Activated CD8-positive, alpha-beta T cell treated with anti-CD3 and anti-CD28 coated beads for 36 hours (primary cell): ENCODE measurements around the gene CACNA1S. TPM values are rescaled to one million over a fixed set of nuclear protein-coding genes. Genes with fewer than 3 reads are reported as not detected.

Experiments
- ATAC-seq: fragments of 200-7000 bp; cut with Tn5 transposase; one replicate; pipeline ENCODE4 v1.10.0; 2021; ENCODE audit warnings: mild to moderate bottlenecking, moderate library complexity
- CTCF ChIA-PET: fragments of 350-600 bp; sonication (Branson Sonifier 250); formaldehyde crosslinking; loops from one replicate; lab custom pipeline; 2021; ENCODE audit warnings: antibody characterized with exemption; lab: Charles Lee
- POLR2A ChIA-PET: fragments of 350-600 bp; sonication (Branson Sonifier 250); formaldehyde crosslinking; loops from one replicate; lab custom pipeline; 2021; ENCODE audit warnings: antibody characterized with exemption; lab: Charles Lee
- DNase-seq: peaks from one replicate; pipeline ENCODE4 v3.0.0-alpha.2; 2020
- H3K27ac Mint-ChIP-seq: one replicate; pipeline ENCODE4 v1.8.0; 2021; ENCODE audit warnings: mild to moderate bottlenecking, mixed read lengths
- H3K27me3 Mint-ChIP-seq: one replicate; pipeline ENCODE4 v1.8.0; 2021; ENCODE audit warnings: mixed read lengths
- H3K36me3 Mint-ChIP-seq: one replicate; pipeline ENCODE4 v1.8.0; 2021; ENCODE audit warnings: low read depth, mixed read lengths
- H3K4me1 Mint-ChIP-seq: one replicate; pipeline ENCODE4 v1.8.0; 2021; ENCODE audit warnings: low read depth, mixed read lengths
- H3K4me3 Mint-ChIP-seq: one replicate; pipeline ENCODE4 v1.8.0; 2021; ENCODE audit warnings: mild to moderate bottlenecking, moderate library complexity, mixed read lengths
- H3K9me3 Mint-ChIP-seq: one replicate; pipeline ENCODE4 v1.8.0; 2021; ENCODE audit warnings: mixed read lengths
- intact Hi-C: fragments of 100-400 bp; cut with micrococcal nuclease; formaldehyde crosslinking; loops from one replicate; pipeline ENCODE4 v1.10.0; 2022
- total RNA-seq, 2 experiments: library from RNA; stranded (reverse); gene quantifications; one replicate each; pipeline ENCODE4 v1.2.3, GENCODE V29; 2021
- TF ChIP-seq, protein P1 (sequence below): fragments of 200-600 bp; IDR thresholded peaks from one replicate; pipeline ENCODE4 v1.8.0; 2022; ENCODE audit warnings: antibody characterized with exemption, mild to moderate bottlenecking

The CACNA1S gene
- total RNA-seq, 2 experiments from 2014 or later: not detected

DNA sequence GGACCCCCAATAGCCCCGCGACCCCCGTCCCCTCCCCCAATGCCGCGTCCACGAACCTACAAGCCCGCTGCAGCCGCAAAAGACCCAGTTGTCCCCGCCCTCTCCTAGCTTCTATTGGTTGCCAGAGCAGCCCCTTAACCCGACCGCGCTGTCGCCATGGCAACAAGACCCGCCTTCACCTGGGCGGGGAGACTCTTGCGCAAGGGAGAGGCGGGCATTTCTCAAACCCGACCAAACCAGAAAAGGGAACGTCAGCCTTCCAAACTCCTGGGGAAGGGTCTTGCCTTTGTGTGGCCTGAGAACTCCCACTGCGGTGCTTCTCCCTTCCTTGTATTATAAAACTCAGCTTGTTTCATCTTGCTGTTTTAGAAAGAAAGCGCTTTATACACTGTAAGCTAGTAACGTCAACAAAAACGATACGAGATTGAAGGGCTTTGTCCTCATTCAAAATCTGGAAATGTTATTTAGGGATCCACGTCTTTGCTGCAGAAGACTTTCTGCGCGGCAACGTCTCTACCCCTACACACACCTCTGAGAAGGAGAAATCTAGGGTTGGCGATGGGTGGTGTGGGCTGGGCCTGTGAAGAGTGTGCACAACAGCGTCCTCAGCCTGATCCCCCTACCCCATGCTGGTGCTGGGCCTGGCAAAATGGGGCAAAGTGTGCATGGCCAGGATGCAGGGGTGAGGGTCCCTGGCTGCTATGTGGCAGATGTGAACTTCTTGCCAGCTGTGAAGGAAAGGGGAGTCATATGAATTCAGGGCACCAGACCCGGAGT is 42.4 kb upstream of the CACNA1S start, which contains the start of gene TMEM9:
Gene TMEM9, minus strand, starts transcription at position 86 of the 777 bp plus-strand sequence. CDS start 551 bp downstream, outside the sequence.
- Mint-ChIP-seq H3K27ac (peak within 1 kb of the TSS; percentile 73), H3K27me3 (peaks cover 13% of the 10 kb centered on the region), H3K9me3 (no peaks in the 10 kb centered on the region), H3K36me3 (peaks cover 10% of the 10 kb centered on the region), H3K4me3 (peak within 1 kb of the TSS; percentile 80), H3K4me1 (peaks cover 17% of the 10 kb centered on the region)
- ATAC-seq: peak; percentile 97
- ChIA-PET POLR2A (interaction anchor here (0.9 to 4.8 kb wide), 6 partner anchors 8 to 139 kb away, joined by 3 to 24 read pairs (median 4); no protein-coding TSS in a partner anchor), CTCF (interaction anchor here (0.8 to 2.4 kb wide), 9 partner anchors 11 to 175 kb away, joined by 3 to 13 read pairs (median 4); no protein-coding TSS in a partner anchor)
- TF ChIP-seq, protein P1, sequence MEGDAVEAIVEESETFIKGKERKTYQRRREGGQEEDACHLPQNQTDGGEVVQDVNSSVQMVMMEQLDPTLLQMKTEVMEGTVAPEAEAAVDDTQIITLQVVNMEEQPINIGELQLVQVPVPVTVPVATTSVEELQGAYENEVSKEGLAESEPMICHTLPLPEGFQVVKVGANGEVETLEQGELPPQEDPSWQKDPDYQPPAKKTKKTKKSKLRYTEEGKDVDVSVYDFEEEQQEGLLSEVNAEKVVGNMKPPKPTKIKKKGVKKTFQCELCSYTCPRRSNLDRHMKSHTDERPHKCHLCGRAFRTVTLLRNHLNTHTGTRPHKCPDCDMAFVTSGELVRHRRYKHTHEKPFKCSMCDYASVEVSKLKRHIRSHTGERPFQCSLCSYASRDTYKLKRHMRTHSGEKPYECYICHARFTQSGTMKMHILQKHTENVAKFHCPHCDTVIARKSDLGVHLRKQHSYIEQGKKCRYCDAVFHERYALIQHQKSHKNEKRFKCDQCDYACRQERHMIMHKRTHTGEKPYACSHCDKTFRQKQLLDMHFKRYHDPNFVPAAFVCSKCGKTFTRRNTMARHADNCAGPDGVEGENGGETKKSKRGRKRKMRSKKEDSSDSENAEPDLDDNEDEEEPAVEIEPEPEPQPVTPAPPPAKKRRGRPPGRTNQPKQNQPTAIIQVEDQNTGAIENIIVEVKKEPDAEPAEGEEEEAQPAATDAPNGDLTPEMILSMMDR: no peak
- DNase-seq: peak; percentile 98
- intact Hi-C loops: no loop called here

DNA sequence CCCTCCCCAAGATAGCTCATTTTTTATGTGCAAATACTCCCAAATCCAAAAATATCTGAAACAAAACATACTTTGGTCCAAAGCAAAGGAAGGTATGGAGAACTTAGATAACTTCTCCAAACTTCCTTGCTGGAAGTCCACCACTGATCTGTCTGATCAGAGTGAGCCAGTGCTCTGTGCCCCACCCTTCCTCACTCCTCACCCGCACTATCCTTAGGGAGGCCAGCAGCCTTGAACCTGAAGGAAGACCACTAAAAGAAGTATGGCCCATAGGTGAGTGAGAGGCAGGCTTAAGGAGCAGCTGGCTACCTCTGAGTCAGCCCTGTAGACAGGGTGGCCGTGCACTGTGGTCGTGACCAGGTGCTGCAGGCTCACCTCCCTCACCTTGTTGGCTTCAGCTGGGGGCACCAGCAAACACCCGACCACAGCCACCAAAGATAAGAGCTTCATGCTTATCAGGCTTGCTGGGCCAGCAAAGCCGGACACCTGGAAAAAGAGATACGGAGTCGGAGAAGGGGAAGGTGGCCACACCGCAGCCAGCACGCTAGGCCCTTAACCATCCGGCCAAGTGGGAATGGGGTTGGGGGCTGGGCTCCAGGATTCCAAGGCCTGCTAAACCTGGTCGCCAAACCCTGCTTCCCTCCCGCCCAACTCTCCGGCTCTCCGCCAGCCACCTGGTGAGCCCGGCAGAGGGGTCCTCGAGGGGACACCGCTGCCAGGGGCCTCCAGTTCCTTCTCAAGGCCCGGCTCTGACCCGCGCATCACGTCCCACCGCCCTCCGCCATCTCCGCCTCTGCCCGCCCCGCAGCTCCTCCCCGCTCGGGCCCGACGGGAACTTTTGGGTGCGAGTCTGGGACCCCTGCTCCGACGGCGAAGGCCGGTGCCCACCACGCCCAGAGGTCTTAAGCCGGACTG is 41.5 kb upstream of the CACNA1S start:
- TF ChIP-seq, protein P1: no peak
- peaks cover 14% of the 10 kb centered on the region for H3K36me3 Mint-ChIP-seq
- intact Hi-C loops: no loop called here
- H3K27ac Mint-ChIP-seq: peak overlapping the region; percentile 73
- ChIA-PET POLR2A (interaction anchor here (0.7 to 4.8 kb wide), 7 partner anchors 11 to 138 kb away, joined by 3 to 24 read pairs (median 4); no protein-coding TSS in a partner anchor), CTCF (interaction anchor here (0.8 to 2.4 kb wide), 10 partner anchors 12 to 174 kb away, joined by 3 to 13 read pairs (median 4); no protein-coding TSS in a partner anchor)
- peak overlapping the region; percentile 80 for H3K4me3 Mint-ChIP-seq
- H3K4me1 Mint-ChIP-seq: peaks cover 17% of the 10 kb centered on the region
- H3K9me3 Mint-ChIP-seq: no peaks in the 10 kb centered on the region
- H3K27me3 Mint-ChIP-seq: peaks cover 11% of the 10 kb centered on the region
- no peak for DNase-seq
- peak; percentile 83 for ATAC-seq

DNA sequence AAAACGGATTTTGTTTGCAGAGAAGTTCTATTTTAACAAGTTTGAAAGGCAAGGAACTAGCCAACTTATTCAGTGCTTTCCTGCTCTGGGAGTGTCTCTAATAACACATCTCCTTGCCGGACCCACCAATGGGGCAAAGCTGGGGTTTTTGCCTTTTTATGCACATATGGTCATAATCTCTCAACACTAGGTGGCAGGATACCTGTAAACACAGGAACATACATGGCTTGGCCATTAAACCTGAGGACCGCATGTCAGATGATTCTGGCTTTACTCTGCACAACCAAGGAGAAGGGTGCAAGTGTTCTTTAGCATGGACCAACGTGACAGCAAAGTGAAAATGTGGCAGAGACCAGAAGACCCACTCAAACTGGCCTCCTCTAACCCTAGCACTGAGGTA is 37.2 kb upstream of the CACNA1S start:
- intact Hi-C loops: no loop called here
- no peak for ATAC-seq
- CTCF ChIA-PET: interaction anchor here (0.9 to 3.2 kb wide), 8 partner anchors 20 to 105 kb away, joined by 3 to 27 read pairs (median 5); no protein-coding TSS in a partner anchor
- H3K4me3 Mint-ChIP-seq: no peak overlapping the region
- no peaks in the 10 kb centered on the region for H3K9me3 Mint-ChIP-seq
- no peaks in the 10 kb centered on the region for H3K27me3 Mint-ChIP-seq
- no peak overlapping the region for H3K27ac Mint-ChIP-seq
- TF ChIP-seq, protein P1: peak; percentile 51
- peaks cover 18% of the 10 kb centered on the region for H3K36me3 Mint-ChIP-seq
- H3K4me1 Mint-ChIP-seq: peaks cover 12% of the 10 kb centered on the region
- peak; percentile 17 for DNase-seq
- POLR2A ChIA-PET: interaction anchor here (1.2 to 1.3 kb wide), 2 partner anchors 9 to 12 kb away, joined by 3 to 4 read pairs; no protein-coding TSS in a partner anchor

DNA sequence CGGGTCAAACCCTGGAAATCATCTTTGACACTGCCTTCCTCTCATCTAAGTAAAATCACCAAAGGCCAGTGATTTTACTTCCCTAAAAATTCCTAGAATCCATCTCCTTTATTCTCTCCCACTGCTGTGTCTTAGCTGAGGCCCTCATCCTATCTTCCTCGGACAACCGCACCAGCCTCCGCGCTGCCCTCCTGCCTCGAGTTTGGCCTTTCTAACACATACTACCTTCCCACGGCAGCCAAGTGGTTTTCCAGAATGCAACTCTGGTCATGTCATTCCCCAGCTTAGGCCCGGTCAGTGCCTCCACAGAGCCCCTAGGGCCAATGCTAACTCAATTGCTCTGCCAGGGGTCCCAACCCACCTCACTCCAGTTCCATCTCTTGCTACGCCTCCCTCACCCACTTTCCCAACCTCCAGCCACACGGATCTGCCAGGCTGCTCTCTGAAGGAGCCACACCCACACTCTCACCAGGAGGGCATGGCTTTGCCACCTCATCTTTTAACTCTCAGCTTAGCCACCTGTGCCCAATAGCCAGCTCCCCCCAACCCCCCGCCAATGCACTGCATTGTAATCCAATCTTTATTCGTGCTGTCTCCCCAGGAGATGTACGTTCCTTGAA is 35.3 kb upstream of the CACNA1S start:
- no peak overlapping the region for H3K27ac Mint-ChIP-seq
- intact Hi-C loops: no loop called here
- H3K36me3 Mint-ChIP-seq: peaks cover 24% of the 10 kb centered on the region
- H3K4me1 Mint-ChIP-seq: peaks cover 3% of the 10 kb centered on the region
- H3K27me3 Mint-ChIP-seq: no peaks in the 10 kb centered on the region
- DNase-seq (no peak), ATAC-seq (no peak)
- TF ChIP-seq, protein P1: no peak
- ChIA-PET POLR2A (no interaction called here), CTCF (interaction anchor here (1.3 kb wide), 1 partner anchor 33 kb away, joined by 3 read pairs; no protein-coding TSS in a partner anchor)
- H3K4me3 Mint-ChIP-seq: no peak overlapping the region
- no peaks in the 10 kb centered on the region for H3K9me3 Mint-ChIP-seq
